ENCODE results near the gene DBNL. TPM values are rescaled to one million over a fixed set of nuclear protein-coding genes. Genes with fewer than 3 reads are reported as not detected.

Gene DBNL
- total and polyA plus RNA-seq, 4 experiments from 2014 or later: 157 to 250 (median 171) TPM

DNA sequence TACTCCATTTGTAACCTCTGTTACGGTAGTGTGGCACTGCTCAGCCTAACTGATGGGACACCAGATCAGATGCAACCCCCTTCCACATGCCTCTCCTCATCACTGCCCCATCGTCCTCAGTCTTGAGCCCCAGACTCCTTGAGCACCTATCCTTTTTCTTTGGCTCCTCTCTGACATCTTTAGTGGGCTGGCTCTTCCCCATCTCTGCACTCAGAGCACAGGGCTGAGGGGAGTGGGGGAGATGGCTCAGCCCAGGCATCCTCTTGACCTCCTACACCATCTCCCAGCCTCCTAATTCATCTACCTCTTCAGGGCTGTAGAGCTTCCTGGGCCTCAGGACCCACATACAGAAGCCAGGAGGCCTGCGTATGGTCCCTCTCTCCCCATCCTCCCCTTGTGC is 39.3 kb downstream of the DBNL start:
- Histone ChIP-seq H3K27ac (ENCODE audit: low read depth, low read length) (no peak overlapping the region), H3K27me3 (ENCODE audit: insufficient read depth, low read length) (no peaks in the 10 kb centered on the region), H3K4me1 (ENCODE audit: insufficient read depth, low read length) (peaks cover 23% of the 10 kb centered on the region), H3K36me3 (ENCODE audit: insufficient read depth, low read length) (peaks cover 14% of the 10 kb centered on the region), H3K4me3 (ENCODE audit: low read length in 2 of 2) (no peak overlapping the region), H3K9me3 (ENCODE audit: control insufficient read depth in 1 of 2, low read length in 2 of 2) (no peaks in the 10 kb centered on the region)
- Mint-ChIP-seq H3K4me3 (peak overlapping the region; percentile 37 to 92 (median 72)), H3K9me3 (peaks cover 0 to 2% (median 0%) of the 10 kb centered on the region in 8 donors), H3K27ac (peak overlapping the region in 6 of 7 donors; percentile 60 to 93 (median 87)), H3K27me3 (peaks cover 0 to 2% of the 10 kb centered on the region in 2 donors), H3K36me3 (peaks cover 6 to 17% of the 10 kb centered on the region in 2 donors), H3K4me1 (peaks cover 11 to 35% (median 14%) of the 10 kb centered on the region in 4 donors)
- DNase-seq: no peak
- CTCF ChIA-PET (ENCODE audit: partially characterized antibody): no interaction called here
- POLR2A ChIA-PET (ENCODE audit: partially characterized antibody): no interaction called here
- intact Hi-C loops (cut with micrococcal nuclease): loop anchor here (2.0 to 5.0 kb wide), 2 partner anchors 489 to 1027 kb away; partner anchors contain the start of genes DDX56 and TBRG4

DNA sequence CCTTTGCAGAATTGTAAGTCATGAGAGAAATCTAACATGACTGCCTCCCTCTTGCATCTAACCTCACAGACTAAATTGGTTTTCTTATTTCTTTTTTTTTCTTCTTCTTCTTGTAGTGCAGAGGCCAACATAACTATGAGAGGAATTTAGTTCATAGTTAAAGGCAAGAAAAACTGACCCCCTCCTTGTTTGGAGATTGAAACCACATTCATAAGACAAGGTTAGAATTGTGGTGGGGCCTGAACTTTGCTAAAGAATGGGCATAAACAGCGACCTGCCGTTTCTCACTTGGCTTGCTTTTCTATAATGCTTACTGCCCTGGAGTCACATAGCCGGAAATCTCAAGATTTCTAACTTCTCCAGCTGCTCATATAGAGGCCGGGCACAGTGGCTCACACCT is 40.2 kb downstream of the DBNL start:
- Histone ChIP-seq H3K4me3 (ENCODE audit: low read length in 2 of 2) (no peak overlapping the region), H3K27me3 (ENCODE audit: insufficient read depth, low read length) (no peaks in the 10 kb centered on the region), H3K36me3 (ENCODE audit: insufficient read depth, low read length) (peaks cover 7% of the 10 kb centered on the region), H3K9me3 (ENCODE audit: control insufficient read depth in 1 of 2, low read length in 2 of 2) (no peaks in the 10 kb centered on the region), H3K4me1 (ENCODE audit: insufficient read depth, low read length) (peaks cover 20% of the 10 kb centered on the region), H3K27ac (ENCODE audit: low read depth, low read length) (no peak overlapping the region)
- DNase-seq: no peak
- Mint-ChIP-seq H3K27me3 (peaks cover 0 to 2% of the 10 kb centered on the region in 2 donors), H3K4me1 (peaks cover 11 to 35% (median 14%) of the 10 kb centered on the region in 4 donors), H3K4me3 (peak overlapping the region in 4 of 8 donors; percentile 9 to 63 (median 54)), H3K9me3 (peaks cover 0 to 2% (median 0%) of the 10 kb centered on the region in 8 donors), H3K27ac (peak overlapping the region in 4 of 7 donors; percentile 35 to 92 (median 53)), H3K36me3 (peaks cover 6 to 17% of the 10 kb centered on the region in 2 donors)
- CTCF ChIA-PET (ENCODE audit: partially characterized antibody): interaction anchor here (0.7 to 1.2 kb wide), 3 partner anchors 39 to 89 kb away, joined by 3 to 4 read pairs (median 3); partner anchors contain the start of gene POLD2
- POLR2A ChIA-PET (ENCODE audit: partially characterized antibody): no interaction called here
- intact Hi-C loops (cut with micrococcal nuclease): loop anchor here (5.0 kb wide), 1 partner anchor 488 kb away; the partner anchor contains the start of gene DDX56

DNA sequence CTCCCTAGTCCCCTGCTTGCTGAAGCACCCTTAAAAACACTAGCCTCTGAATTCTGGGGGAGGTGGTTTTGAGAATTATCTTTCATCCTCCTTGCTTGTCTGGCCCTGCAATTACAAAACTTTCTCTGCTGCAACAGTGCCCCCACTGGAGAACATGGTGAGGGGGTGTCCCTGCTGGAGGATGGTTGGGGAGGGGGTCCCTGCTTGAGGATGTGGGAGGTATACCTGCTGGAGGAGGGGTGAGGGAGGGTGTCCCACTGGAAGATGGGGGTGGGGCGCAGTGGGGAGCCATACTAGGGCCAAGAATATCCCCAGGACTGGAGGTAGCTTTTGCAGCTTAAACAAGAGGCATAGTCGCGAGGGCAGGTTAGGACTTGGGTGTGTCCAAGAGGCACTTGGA is 41.0 kb downstream of the DBNL start:
- Mint-ChIP-seq H3K4me3 (no peak overlapping the region), H3K36me3 (peaks cover 6 to 15% of the 10 kb centered on the region in 2 donors), H3K4me1 (peaks cover 11 to 34% (median 13%) of the 10 kb centered on the region in 4 donors), H3K27me3 (peaks cover 0 to 2% of the 10 kb centered on the region in 2 donors), H3K27ac (peak overlapping the region in 1 of 7 donors; percentile 37), H3K9me3 (peaks cover 0 to 2% (median 0%) of the 10 kb centered on the region in 8 donors)
- Histone ChIP-seq H3K4me1 (ENCODE audit: insufficient read depth, low read length) (peaks cover 12% of the 10 kb centered on the region), H3K4me3 (ENCODE audit: low read length in 2 of 2) (no peak overlapping the region), H3K27ac (ENCODE audit: low read depth, low read length) (no peak overlapping the region), H3K27me3 (ENCODE audit: insufficient read depth, low read length) (no peaks in the 10 kb centered on the region), H3K9me3 (ENCODE audit: control insufficient read depth in 1 of 2, low read length in 2 of 2) (no peaks in the 10 kb centered on the region), H3K36me3 (ENCODE audit: insufficient read depth, low read length) (no peaks in the 10 kb centered on the region)
- ChIA-PET CTCF (ENCODE audit: partially characterized antibody) (interaction anchor here (0.6 to 1.2 kb wide), 3 partner anchors 38 to 858 kb away, joined by 3 read pairs; partner anchors contain the start of gene POLD2), POLR2A (ENCODE audit: partially characterized antibody) (interaction anchor here (1.2 kb wide), 1 partner anchor 116 kb away, joined by 3 read pairs; the partner anchor contains the start of gene YKT6)
- no peak for DNase-seq
- intact Hi-C loops (cut with micrococcal nuclease): no loop called here

DNA sequence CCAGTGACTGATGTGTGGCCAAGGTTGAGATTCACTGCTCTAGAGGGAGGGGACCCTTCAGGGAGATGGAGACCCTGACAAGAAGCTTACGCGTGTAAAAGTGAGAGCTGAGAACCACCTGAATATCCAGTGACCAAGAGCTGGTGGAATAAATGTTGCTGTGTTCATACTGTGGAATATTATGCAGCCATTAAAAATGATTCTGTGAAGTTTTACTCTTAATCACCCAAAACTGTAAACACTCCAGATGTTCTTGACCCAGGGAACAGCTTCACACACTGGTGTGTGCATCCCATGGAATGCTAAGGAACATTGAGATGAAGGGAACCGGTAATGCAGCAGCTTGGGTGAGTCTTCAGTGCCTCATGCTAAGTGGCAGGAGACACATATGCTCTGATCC is 42.1 kb downstream of the DBNL start:
- H3K4me3 ChIP-seq (ENCODE audit: low read length in 2 of 2): no peak overlapping the region
- no peaks in the 10 kb centered on the region for H3K9me3 Mint-ChIP-seq
- no peak for DNase-seq
- no peaks in the 10 kb centered on the region for H3K9me3 ChIP-seq (ENCODE audit: control insufficient read depth in 1 of 2, low read length in 2 of 2)
- H3K27me3 Mint-ChIP-seq: peaks cover 0 to 4% of the 10 kb centered on the region in 2 donors
- ChIA-PET POLR2A (ENCODE audit: partially characterized antibody) (interaction anchor here (1.2 kb wide), 1 partner anchor 115 kb away, joined by 3 read pairs; the partner anchor contains the start of gene YKT6), CTCF (ENCODE audit: partially characterized antibody) (no interaction called here)
- no peaks in the 10 kb centered on the region for H3K27me3 ChIP-seq (ENCODE audit: insufficient read depth, low read length)
- H3K4me1 ChIP-seq (ENCODE audit: insufficient read depth, low read length): peaks cover 1% of the 10 kb centered on the region
- H3K4me1 Mint-ChIP-seq: peaks cover 3 to 23% (median 4%) of the 10 kb centered on the region in 4 donors
- no peak overlapping the region for H3K27ac ChIP-seq (ENCODE audit: low read depth, low read length)
- no peak overlapping the region for H3K27ac Mint-ChIP-seq
- H3K4me3 Mint-ChIP-seq: no peak overlapping the region
- intact Hi-C loops (cut with micrococcal nuclease): no loop called here
- H3K36me3 Mint-ChIP-seq: peaks cover 0 to 5% of the 10 kb centered on the region in 2 donors
- H3K36me3 ChIP-seq (ENCODE audit: insufficient read depth, low read length): no peaks in the 10 kb centered on the region

DNA sequence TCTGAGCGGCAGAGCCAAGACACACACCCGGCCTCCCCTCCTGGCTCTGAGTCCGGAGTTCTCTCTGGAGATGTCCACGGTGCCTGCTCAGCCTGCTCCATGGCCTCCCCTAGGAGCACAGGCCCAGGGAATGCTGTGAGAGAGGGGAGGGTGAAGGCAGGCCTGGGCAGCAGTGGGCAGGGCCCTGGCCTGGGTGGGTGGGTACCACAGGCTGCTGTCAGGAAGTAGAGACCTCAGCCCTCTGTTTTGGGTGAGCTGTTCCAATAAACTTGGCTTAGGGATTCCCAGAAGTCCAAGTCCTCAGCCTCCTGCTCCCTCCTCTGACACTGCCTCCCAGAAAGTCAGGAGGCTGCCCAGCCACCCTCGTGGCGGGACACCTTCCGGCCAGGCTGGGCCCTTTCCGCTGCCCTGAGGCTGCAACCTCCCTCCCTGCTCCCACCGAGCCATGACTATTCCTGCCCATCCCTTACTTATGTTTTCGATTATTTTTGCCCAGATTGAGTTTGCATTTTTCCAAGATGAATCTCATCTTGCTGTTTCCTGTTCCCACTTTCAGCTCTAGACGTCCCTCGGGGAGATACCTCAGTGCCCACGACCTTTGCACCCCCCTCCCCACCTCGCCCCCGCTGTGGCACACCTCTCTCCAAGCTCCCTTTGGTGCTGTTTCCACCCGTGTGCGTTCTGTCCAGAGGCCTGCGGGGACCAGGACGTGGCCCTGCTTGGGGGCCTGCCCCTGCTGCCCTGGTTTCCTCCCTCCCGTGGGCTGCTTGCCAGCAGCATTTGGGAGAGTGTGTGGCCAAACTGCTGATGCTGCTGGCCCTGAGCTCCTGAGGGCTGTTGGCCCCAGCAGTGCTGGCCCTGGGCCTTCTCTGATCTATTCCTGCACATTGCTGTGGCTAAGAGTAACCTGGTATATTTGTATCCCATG is 43.7 kb downstream of the DBNL start:
- Histone ChIP-seq H3K27ac (ENCODE audit: low read depth, low read length) (no peak overlapping the region), H3K4me1 (ENCODE audit: insufficient read depth, low read length) (no peaks in the 10 kb centered on the region), H3K36me3 (ENCODE audit: insufficient read depth, low read length) (no peaks in the 10 kb centered on the region), H3K27me3 (ENCODE audit: insufficient read depth, low read length) (no peaks in the 10 kb centered on the region), H3K9me3 (ENCODE audit: control insufficient read depth in 1 of 2, low read length in 2 of 2) (no peaks in the 10 kb centered on the region), H3K4me3 (ENCODE audit: low read length in 2 of 2) (no peak overlapping the region)
- intact Hi-C loops (cut with micrococcal nuclease): no loop called here
- Mint-ChIP-seq H3K4me1 (peaks cover 2 to 8% (median 4%) of the 10 kb centered on the region in 4 donors), H3K4me3 (no peak overlapping the region), H3K27ac (peak overlapping the region in 1 of 7 donors; percentile 51), H3K9me3 (no peaks in the 10 kb centered on the region), H3K27me3 (peaks cover 0 to 4% of the 10 kb centered on the region in 2 donors), H3K36me3 (no peaks in the 10 kb centered on the region)
- POLR2A ChIA-PET (ENCODE audit: partially characterized antibody): no interaction called here
- DNase-seq: no peak
- CTCF ChIA-PET (ENCODE audit: partially characterized antibody): no interaction called here

DNA sequence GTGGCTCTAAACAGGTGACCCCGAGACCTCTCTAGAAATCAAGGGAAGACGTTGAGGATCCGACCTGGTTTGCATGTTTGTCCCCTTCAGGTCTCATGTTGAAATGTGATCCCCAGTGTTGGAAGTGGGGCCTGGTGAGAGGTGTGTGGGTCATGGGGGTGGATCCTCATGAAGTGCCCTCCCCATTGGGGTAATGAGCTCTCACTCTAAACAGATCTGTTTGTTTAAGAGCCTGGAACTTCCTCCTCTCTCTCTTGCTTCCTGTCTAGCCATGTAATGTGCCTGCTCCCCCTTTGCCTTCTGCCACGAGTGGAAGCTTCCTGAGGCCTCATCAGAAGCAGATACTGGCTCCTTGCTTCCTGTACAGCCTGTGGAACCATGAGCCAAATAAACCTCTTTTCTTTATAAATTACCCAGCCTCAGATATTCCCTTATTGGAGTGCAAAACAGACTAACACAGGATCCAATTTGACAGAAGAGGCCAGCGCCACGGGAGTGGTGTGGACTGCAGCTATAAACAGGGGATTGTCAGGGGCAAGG is 48.7 kb downstream of the DBNL start:
- ChIA-PET POLR2A (ENCODE audit: partially characterized antibody) (no interaction called here), CTCF (ENCODE audit: partially characterized antibody) (no interaction called here)
- intact Hi-C loops (cut with micrococcal nuclease): no loop called here
- no peak overlapping the region for H3K27ac ChIP-seq (ENCODE audit: low read depth, low read length)
- H3K27me3 Mint-ChIP-seq: peaks cover 0 to 4% of the 10 kb centered on the region in 2 donors
- no peak overlapping the region for H3K4me3 ChIP-seq (ENCODE audit: low read length in 2 of 2)
- no peaks in the 10 kb centered on the region for H3K36me3 ChIP-seq (ENCODE audit: insufficient read depth, low read length)
- H3K9me3 Mint-ChIP-seq: no peaks in the 10 kb centered on the region
- no peaks in the 10 kb centered on the region for H3K36me3 Mint-ChIP-seq
- no peak for DNase-seq
- no peak overlapping the region for H3K4me3 Mint-ChIP-seq
- H3K9me3 ChIP-seq (ENCODE audit: control insufficient read depth in 1 of 2, low read length in 2 of 2): no peaks in the 10 kb centered on the region
- peaks cover 0 to 5% (median under 1%) of the 10 kb centered on the region in 4 donors for H3K4me1 Mint-ChIP-seq
- no peaks in the 10 kb centered on the region for H3K27me3 ChIP-seq (ENCODE audit: insufficient read depth, low read length)
- no peaks in the 10 kb centered on the region for H3K4me1 ChIP-seq (ENCODE audit: insufficient read depth, low read length)
- no peak overlapping the region for H3K27ac Mint-ChIP-seq

DNA sequence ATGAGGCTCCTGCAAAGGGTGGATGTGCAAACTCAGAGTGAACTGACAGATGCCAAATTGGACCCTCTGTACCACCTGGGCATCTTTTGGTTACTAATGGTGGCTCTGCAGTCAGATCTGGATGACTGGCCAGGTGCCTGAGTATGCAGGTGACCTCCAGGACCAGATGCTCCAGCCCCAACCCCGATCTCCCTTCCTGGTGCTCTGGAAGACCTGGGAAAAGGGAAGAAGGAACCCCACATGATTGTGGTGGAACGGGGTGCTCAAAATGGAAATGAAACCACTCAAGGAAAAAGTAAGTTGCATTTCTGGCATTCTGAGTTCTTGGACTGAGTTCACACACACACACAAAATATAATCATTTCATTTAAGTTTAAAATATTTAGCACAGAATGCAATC is 49.9 kb downstream of the DBNL start:
- DNase-seq: no peak
- Histone ChIP-seq H3K27ac (ENCODE audit: low read depth, low read length) (no peak overlapping the region), H3K4me3 (ENCODE audit: low read length in 2 of 2) (no peak overlapping the region), H3K4me1 (ENCODE audit: insufficient read depth, low read length) (no peaks in the 10 kb centered on the region), H3K9me3 (ENCODE audit: control insufficient read depth in 1 of 2, low read length in 2 of 2) (no peaks in the 10 kb centered on the region), H3K36me3 (ENCODE audit: insufficient read depth, low read length) (no peaks in the 10 kb centered on the region), H3K27me3 (ENCODE audit: insufficient read depth, low read length) (no peaks in the 10 kb centered on the region)
- Mint-ChIP-seq H3K4me3 (no peak overlapping the region), H3K4me1 (peaks cover 0 to 5% (median under 1%) of the 10 kb centered on the region in 4 donors), H3K9me3 (no peaks in the 10 kb centered on the region), H3K36me3 (no peaks in the 10 kb centered on the region), H3K27ac (no peak overlapping the region), H3K27me3 (peaks cover 0 to 2% of the 10 kb centered on the region in 2 donors)
- ChIA-PET POLR2A (ENCODE audit: partially characterized antibody) (no interaction called here), CTCF (ENCODE audit: partially characterized antibody) (no interaction called here)
- intact Hi-C loops (cut with micrococcal nuclease): no loop called here
